A673 (cell line): ENCODE measurements around the gene HES7. TPM values are rescaled to one million over a fixed set of nuclear protein-coding genes. Genes with fewer than 3 reads are reported as not detected.

Source experiments
- BruUV-seq: library from RNA; stranded (reverse); fragments of 400-500 nt; replicated peaks from 2 replicates; lab custom pipeline; 2021; lab: Mats Ljungman, UMichigan
- CTCF ChIA-PET: fragments of 300-600 bp; sonication (Branson Sonifier 250); formaldehyde crosslinking; loops from one replicate; lab custom pipeline; 2022; ENCODE audit warnings: antibody characterized with exemption; lab: Charles Lee
- POLR2A ChIA-PET: fragments of 300-600 bp; sonication (Branson Sonifier 250); formaldehyde crosslinking; loops from one replicate; lab custom pipeline; 2022; ENCODE audit warnings: antibody characterized with exemption; ENCODE audit not compliant: low non-redundant PET; lab: Charles Lee
- DNase-seq: peaks from one replicate; pipeline ENCODE4 v3.0.0-alpha.2; 2015; ENCODE audit warnings: low spot score
- H3K27ac ChIP-seq: fragments of 200-600 bp; sonication (generic); 2 replicates; pipeline ENCODE4 v1.5.1; 2016; ENCODE audit warnings: mixed run types, low read depth, mild to moderate bottlenecking, mixed read lengths, antibody characterized with exemption, low read length; ENCODE audit not compliant: poor library complexity, severe bottlenecking
- H3K27me3 ChIP-seq: fragments of 200-600 bp; sonication (generic); replicated peaks from 2 replicates; pipeline ENCODE4 v1.6.1; 2017; ENCODE audit warnings: mixed run types, low read depth, mild to moderate bottlenecking, mixed read lengths, antibody characterized with exemption, low read length; ENCODE audit not compliant: insufficient read depth, poor library complexity
- H3K36me3 ChIP-seq: fragments of 200-600 bp; sonication (generic); 2 replicates; pipeline ENCODE4 v1.6.1; 2016; ENCODE audit warnings: mixed run types, mild to moderate bottlenecking, mixed read lengths, antibody characterized with exemption, low read length; ENCODE audit not compliant: insufficient read depth, poor library complexity, severe bottlenecking
- H3K4me1 ChIP-seq: fragments of 200-600 bp; sonication (generic); 2 replicates; pipeline ENCODE4 v1.6.1; 2017; ENCODE audit warnings: mixed run types, mild to moderate bottlenecking, mixed read lengths, antibody characterized with exemption, low read length; ENCODE audit not compliant: insufficient read depth, poor library complexity, severe bottlenecking
- H3K4me3 ChIP-seq: fragments of 200-600 bp; sonication (generic); 2 replicates; pipeline ENCODE4 v1.5.1; 2016; ENCODE audit warnings: low read depth, mixed run types, mild to moderate bottlenecking, mixed read lengths, low read length; ENCODE audit not compliant: poor library complexity, severe bottlenecking
- H3K9me3 ChIP-seq: fragments of 200-600 bp; sonication (generic); 2 replicates; pipeline ENCODE4 v1.6.1; 2016; ENCODE audit warnings: mixed run types, low read depth, mild to moderate bottlenecking, mixed read lengths, antibody characterized with exemption, low read length; ENCODE audit not compliant: poor library complexity, severe bottlenecking
- CTCF ChIP-seq: fragments of 300-800, 200-600 bp; sonication (generic); conservative IDR thresholded peaks from 2 replicates; pipeline ENCODE4 v1.5.1; 2017; ENCODE audit warnings: low read depth, mild to moderate bottlenecking, antibody characterized with exemption, low read length, moderate library complexity, mixed read lengths
- EZH2 ChIP-seq: fragments of 200-600 bp; sonication (generic); IDR thresholded peaks from 2 replicates; pipeline ENCODE4 v1.6.1; 2017; ENCODE audit warnings: borderline replicate concordance, low read depth, mild to moderate bottlenecking, mixed read lengths, antibody characterized with exemption, low read length; ENCODE audit not compliant: poor library complexity, severe bottlenecking
- intact Hi-C: fragments of 100-400 bp; cut with micrococcal nuclease; formaldehyde crosslinking; loops from one replicate; pipeline ENCODE4 v1.10.0; 2022; ENCODE audit not compliant: unreplicated experiment
- total RNA-seq: library from RNA; stranded (reverse); gene quantifications from 2 replicates; pipeline ENCODE4 v1.2.3, GENCODE V29; 2021

HES7 gene
- total RNA-seq, 1 experiment from 2014 or later, result 1.7 TPM

GRCh38 chr17:8153525-8153956 lies 29.6 kb upstream of the HES7 start:
- POLR2A ChIA-PET, result interaction anchor here (0.5 kb wide), 1 partner anchor 48 kb away, joined by 4 read pairs; no protein-coding TSS in a partner anchor
- Histone ChIP-seq H3K9me3 (no peaks in the 10 kb centered on the region), H3K27ac (peak overlapping the region; percentile 97), H3K4me3 (peak overlapping the region; percentile 51), H3K4me1 (peaks cover 43% of the 10 kb centered on the region), H3K36me3 (peaks cover 20% of the 10 kb centered on the region), H3K27me3 (no peaks in the 10 kb centered on the region)
- CTCF ChIA-PET, result no interaction called here
- TSS peak; percentile 2 for BruUV-seq
- no peak for TF ChIP-seq EZH2
- TF ChIP-seq CTCF, result no peak
- intact Hi-C loops, result no loop called here
- peak; percentile 89 for DNase-seq

GRCh38 chr17:8153031-8153451 lies 29.1 kb upstream of the HES7 start:
- ChIA-PET CTCF (no interaction called here), POLR2A (interaction anchor here (0.5 kb wide), 1 partner anchor 48 kb away, joined by 4 read pairs; no protein-coding TSS in a partner anchor)
- H3K27ac ChIP-seq, result peak overlapping the region; percentile 97
- no peaks in the 10 kb centered on the region for H3K27me3 ChIP-seq
- no TSS peak for BruUV-seq
- peaks cover 43% of the 10 kb centered on the region for H3K4me1 ChIP-seq
- no peak for TF ChIP-seq EZH2
- TF ChIP-seq CTCF, result no peak
- H3K4me3 ChIP-seq, result no peak overlapping the region
- H3K36me3 ChIP-seq, result peaks cover 21% of the 10 kb centered on the region
- H3K9me3 ChIP-seq, result no peaks in the 10 kb centered on the region
- intact Hi-C loops, result no loop called here
- no peak for DNase-seq

- no TSS peak for BruUV-seq
- H3K27me3 ChIP-seq, result no peaks in the 10 kb centered on the region
- no peak for TF ChIP-seq CTCF
- TF ChIP-seq EZH2, result no peak
- peaks cover 29% of the 10 kb centered on the region for H3K36me3 ChIP-seq
- H3K4me3 ChIP-seq, result peak within 1 kb of the TSS; percentile 83
- POLR2A ChIA-PET, result interaction anchor here (0.6 to 1.0 kb wide), 2 partner anchors 16 to 21 kb away, joined by 3 to 6 read pairs; no protein-coding TSS in a partner anchor
- H3K27ac ChIP-seq, result peak within 1 kb of the TSS; percentile 97
- no peaks in the 10 kb centered on the region for H3K9me3 ChIP-seq
- CTCF ChIA-PET, result no interaction called here
- DNase-seq, result peak; percentile 93
- H3K4me1 ChIP-seq, result peaks cover 43% of the 10 kb centered on the region
- intact Hi-C loops, result loop anchor here (1.0 kb wide), 1 partner anchor 13 kb away; no protein-coding TSS in a partner anchor
These were observed 28.3 kb upstream of the HES7 start, which contains the start of gene PER1 for GRCh38 chr17:8152112-8152775. Gene PER1 (minus strand): TSS chr17:8152404. CDS start chr17:8150706, 1,698 bp downstream.
